Breast epithelium (tissue), 3 donors: ENCODE measurements around the gene SETBP1.

Source experiments
- POLR2A ChIP-seq: fragments of 450-650 bp; IDR thresholded peaks from one replicate; pipeline ENCODE4 v1.6.1; 2016; ENCODE audit warnings: antibody characterized with exemption, mild to moderate bottlenecking, moderate library complexity
- POLR2AphosphoS5 ChIP-seq, 3 donors: sonication (generic); formaldehyde crosslinking; IDR thresholded peaks; one replicate each; pipeline ENCODE4 v1.6.1; 2017; ENCODE audit warnings: antibody characterized with exemption in 3 of 3
- TF ChIP-seq, protein P1 (sequence below), 3 donors: fragments of 450-650 bp; IDR thresholded peaks; one replicate each; pipeline ENCODE4 v1.5.1; 2016 to 2017; ENCODE audit warnings: antibody characterized with exemption in 3 of 3, mild to moderate bottlenecking in 3 of 3, moderate library complexity in 3 of 3

DNA sequence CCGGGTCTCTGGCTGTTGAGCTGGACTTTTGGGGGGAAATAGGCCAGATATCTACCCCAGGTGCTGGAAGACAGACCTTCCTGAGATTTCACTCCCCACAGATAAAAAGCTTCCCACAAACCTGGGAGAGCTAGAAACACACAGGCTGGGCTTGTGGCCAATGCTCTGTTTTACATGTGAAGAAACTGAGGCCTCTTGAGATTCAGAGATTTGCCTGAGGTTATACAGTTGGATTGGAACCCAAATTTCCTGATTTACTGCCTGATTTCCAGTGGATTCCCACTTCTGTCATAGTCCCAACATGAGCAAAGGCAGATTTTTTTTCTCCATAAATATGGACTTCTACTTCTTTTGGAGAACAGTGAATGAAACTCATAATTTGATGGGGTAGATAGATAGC is 360.2 kb downstream of the SETBP1 start:
- TF ChIP-seq, protein P1, sequence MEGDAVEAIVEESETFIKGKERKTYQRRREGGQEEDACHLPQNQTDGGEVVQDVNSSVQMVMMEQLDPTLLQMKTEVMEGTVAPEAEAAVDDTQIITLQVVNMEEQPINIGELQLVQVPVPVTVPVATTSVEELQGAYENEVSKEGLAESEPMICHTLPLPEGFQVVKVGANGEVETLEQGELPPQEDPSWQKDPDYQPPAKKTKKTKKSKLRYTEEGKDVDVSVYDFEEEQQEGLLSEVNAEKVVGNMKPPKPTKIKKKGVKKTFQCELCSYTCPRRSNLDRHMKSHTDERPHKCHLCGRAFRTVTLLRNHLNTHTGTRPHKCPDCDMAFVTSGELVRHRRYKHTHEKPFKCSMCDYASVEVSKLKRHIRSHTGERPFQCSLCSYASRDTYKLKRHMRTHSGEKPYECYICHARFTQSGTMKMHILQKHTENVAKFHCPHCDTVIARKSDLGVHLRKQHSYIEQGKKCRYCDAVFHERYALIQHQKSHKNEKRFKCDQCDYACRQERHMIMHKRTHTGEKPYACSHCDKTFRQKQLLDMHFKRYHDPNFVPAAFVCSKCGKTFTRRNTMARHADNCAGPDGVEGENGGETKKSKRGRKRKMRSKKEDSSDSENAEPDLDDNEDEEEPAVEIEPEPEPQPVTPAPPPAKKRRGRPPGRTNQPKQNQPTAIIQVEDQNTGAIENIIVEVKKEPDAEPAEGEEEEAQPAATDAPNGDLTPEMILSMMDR (IDR thresholded peaks at IDR 0.05), result no peak
- TF ChIP-seq POLR2A (no peak), POLR2AphosphoS5 (IDR thresholded peaks at IDR 0.05) (no peak)
